Activated CD8-positive, alpha-beta T cell treated with anti-CD3 and anti-CD28 coated beads for 36 hours (primary cell): Measurements from ENCODE around the gene ANKS1B. TPM values are rescaled to one million over a fixed set of nuclear protein-coding genes. Genes with fewer than 3 reads are reported as not detected.

Source experiments
- ATAC-seq: fragments of 200-7000 bp; cut with Tn5 transposase; one replicate; pipeline ENCODE4 v1.10.0; 2021; ENCODE audit warnings: mild to moderate bottlenecking, moderate library complexity
- CTCF ChIA-PET: fragments of 350-600 bp; sonication (Branson Sonifier 250); formaldehyde crosslinking; loops from one replicate; lab custom pipeline; 2021; ENCODE audit warnings: antibody characterized with exemption; lab: Charles Lee
- POLR2A ChIA-PET: fragments of 350-600 bp; sonication (Branson Sonifier 250); formaldehyde crosslinking; loops from one replicate; lab custom pipeline; 2021; ENCODE audit warnings: antibody characterized with exemption; lab: Charles Lee
- DNase-seq: peaks from one replicate; pipeline ENCODE4 v3.0.0-alpha.2; 2020
- H3K27ac Mint-ChIP-seq: one replicate; pipeline ENCODE4 v1.8.0; 2021; ENCODE audit warnings: mild to moderate bottlenecking, mixed read lengths
- H3K27me3 Mint-ChIP-seq: one replicate; pipeline ENCODE4 v1.8.0; 2021; ENCODE audit warnings: mixed read lengths
- H3K36me3 Mint-ChIP-seq: one replicate; pipeline ENCODE4 v1.8.0; 2021; ENCODE audit warnings: low read depth, mixed read lengths
- H3K4me1 Mint-ChIP-seq: one replicate; pipeline ENCODE4 v1.8.0; 2021; ENCODE audit warnings: low read depth, mixed read lengths
- H3K4me3 Mint-ChIP-seq: one replicate; pipeline ENCODE4 v1.8.0; 2021; ENCODE audit warnings: mild to moderate bottlenecking, moderate library complexity, mixed read lengths
- H3K9me3 Mint-ChIP-seq: one replicate; pipeline ENCODE4 v1.8.0; 2021; ENCODE audit warnings: mixed read lengths
- CTCF ChIP-seq: fragments of 200-600 bp; IDR thresholded peaks from one replicate; pipeline ENCODE4 v1.8.0; 2022; ENCODE audit warnings: antibody characterized with exemption, mild to moderate bottlenecking
- intact Hi-C: fragments of 100-400 bp; cut with micrococcal nuclease; formaldehyde crosslinking; loops from one replicate; pipeline ENCODE4 v1.10.0; 2022
- total RNA-seq, 2 experiments: library from RNA; stranded (reverse); gene quantifications; one replicate each; pipeline ENCODE4 v1.2.3, GENCODE V29; 2021

ANKS1B gene
- total RNA-seq, 2 experiments from 2014 or later, result 0.54 TPM; not detected in 1

GRCh38 chr12:98869886-98870503 lies 1114.7 kb downstream of the ANKS1B start:
- Mint-ChIP-seq H3K36me3 (no peaks in the 10 kb centered on the region), H3K4me1 (no peaks in the 10 kb centered on the region), H3K4me3 (no peak overlapping the region), H3K27ac (no peak overlapping the region), H3K27me3 (peaks cover 4% of the 10 kb centered on the region), H3K9me3 (no peaks in the 10 kb centered on the region)
- ATAC-seq, result no peak
- DNase-seq, result no peak
- intact Hi-C loops, result no loop called here
- ChIA-PET POLR2A (no interaction called here), CTCF (no interaction called here)
- TF ChIP-seq CTCF, result no peak

GRCh38 chr12:98868538-98868937 lies 1116.2 kb downstream of the ANKS1B start:
- peaks cover 4% of the 10 kb centered on the region for H3K27me3 Mint-ChIP-seq
- no peaks in the 10 kb centered on the region for H3K36me3 Mint-ChIP-seq
- H3K27ac Mint-ChIP-seq, result no peak overlapping the region
- H3K9me3 Mint-ChIP-seq, result no peaks in the 10 kb centered on the region
- no peak for DNase-seq
- intact Hi-C loops, result no loop called here
- ChIA-PET POLR2A (no interaction called here), CTCF (no interaction called here)
- no peak for ATAC-seq
- no peak overlapping the region for H3K4me3 Mint-ChIP-seq
- no peaks in the 10 kb centered on the region for H3K4me1 Mint-ChIP-seq
- TF ChIP-seq CTCF, result no peak

GRCh38 chr12:98868076-98868475 lies 1116.7 kb downstream of the ANKS1B start:
- Mint-ChIP-seq H3K36me3 (no peaks in the 10 kb centered on the region), H3K27ac (no peak overlapping the region), H3K27me3 (peaks cover 4% of the 10 kb centered on the region), H3K4me3 (no peak overlapping the region), H3K4me1 (no peaks in the 10 kb centered on the region), H3K9me3 (no peaks in the 10 kb centered on the region)
- intact Hi-C loops, result no loop called here
- no peak for ATAC-seq
- ChIA-PET POLR2A (no interaction called here), CTCF (no interaction called here)
- no peak for TF ChIP-seq CTCF
- DNase-seq, result no peak

- no peak overlapping the region for H3K27ac Mint-ChIP-seq
- POLR2A ChIA-PET, result no interaction called here
- no peak for DNase-seq
- intact Hi-C loops, result no loop called here
- no peak for TF ChIP-seq CTCF
- CTCF ChIA-PET, result no interaction called here
- no peak for ATAC-seq
- no peaks in the 10 kb centered on the region for H3K36me3 Mint-ChIP-seq
- H3K9me3 Mint-ChIP-seq, result no peaks in the 10 kb centered on the region
- H3K4me1 Mint-ChIP-seq, result no peaks in the 10 kb centered on the region
- no peak overlapping the region for H3K4me3 Mint-ChIP-seq
- no peaks in the 10 kb centered on the region for H3K27me3 Mint-ChIP-seq
These were observed 1120.4 kb downstream of the ANKS1B start for GRCh38 chr12:98864363-98864762.

- H3K4me1 Mint-ChIP-seq, result no peaks in the 10 kb centered on the region
- no peak overlapping the region for H3K4me3 Mint-ChIP-seq
- intact Hi-C loops, result no loop called here
- H3K36me3 Mint-ChIP-seq, result no peaks in the 10 kb centered on the region
- H3K27me3 Mint-ChIP-seq, result no peaks in the 10 kb centered on the region
- TF ChIP-seq CTCF, result no peak
- no peak for DNase-seq
- no peak for ATAC-seq
- ChIA-PET CTCF (no interaction called here), POLR2A (interaction anchor here (0.6 kb wide), 1 partner anchor 168 kb away, joined by 3 read pairs; no protein-coding TSS in a partner anchor)
- no peaks in the 10 kb centered on the region for H3K9me3 Mint-ChIP-seq
- H3K27ac Mint-ChIP-seq, result no peak overlapping the region
These were observed 1121.6 kb downstream of the ANKS1B start for GRCh38 chr12:98863167-98863566.
